ENCODE data around the gene SPIRE1.
"Not testable (repeated sequence)": the region's sequence is repeated elsewhere in the genome, so short reads cannot be mapped to it uniquely, and the experiment has no call there.

Gene SPIRE1

DNA sequence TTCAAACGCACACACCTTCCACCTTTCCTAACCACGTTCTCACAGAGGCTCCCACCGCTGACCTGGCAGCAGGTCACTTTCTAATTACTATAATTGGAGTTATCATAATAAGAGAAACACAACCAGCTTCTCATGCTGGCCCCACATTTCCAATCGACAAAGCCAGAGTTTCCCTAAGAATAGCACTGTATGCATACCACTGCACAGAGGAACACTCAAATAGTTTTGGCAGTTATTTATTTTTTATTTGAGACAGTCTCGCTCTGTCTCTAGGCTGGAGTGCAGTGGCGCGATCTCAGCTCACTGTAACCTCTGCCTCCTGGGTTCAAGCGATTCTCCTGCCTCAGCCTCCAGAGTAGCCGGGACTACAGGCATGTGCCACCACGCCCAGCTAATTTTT is 176.0 kb downstream of the SPIRE1 start:
- FAIRE-seq: not testable (repeated sequence)

DNA sequence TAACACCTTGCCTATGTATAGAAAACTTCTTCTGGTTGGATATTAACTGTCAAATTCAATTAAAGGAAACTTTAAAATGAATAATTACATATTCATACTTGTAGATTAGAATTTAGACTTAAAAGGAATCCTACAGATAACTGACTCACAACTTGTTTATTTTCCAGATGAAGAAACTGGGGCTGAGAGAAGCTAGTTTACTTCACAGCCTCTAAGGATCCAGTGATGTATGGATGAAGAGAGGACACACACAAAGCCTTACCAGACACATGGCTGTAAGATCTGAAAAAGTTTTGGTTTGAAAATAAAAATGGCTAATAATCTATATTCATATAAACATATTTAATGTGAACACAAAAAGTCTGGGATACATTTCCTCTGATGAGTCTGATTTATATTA is 177.9 kb downstream of the SPIRE1 start:
- FAIRE-seq: no peak

DNA sequence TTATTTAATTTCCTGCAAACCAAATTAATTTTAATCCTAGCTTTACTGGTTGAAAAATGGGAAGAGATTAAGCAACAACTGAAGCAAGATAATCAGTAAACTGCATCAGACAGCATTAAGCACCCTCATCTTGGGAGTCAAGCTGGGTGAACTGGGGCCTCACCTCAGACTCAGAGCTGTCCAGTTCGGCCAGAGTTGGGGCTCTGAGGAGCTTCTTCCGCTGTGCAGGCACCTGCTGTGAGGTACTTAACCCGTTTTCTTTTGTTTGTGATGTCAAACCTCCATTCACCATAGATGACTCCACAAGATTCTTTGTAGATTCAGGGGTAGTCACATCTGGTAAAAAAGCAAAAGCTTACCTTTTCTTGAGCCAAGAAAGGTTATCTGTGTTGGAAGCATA is 178.4 kb downstream of the SPIRE1 start:
- FAIRE-seq: no peak

DNA sequence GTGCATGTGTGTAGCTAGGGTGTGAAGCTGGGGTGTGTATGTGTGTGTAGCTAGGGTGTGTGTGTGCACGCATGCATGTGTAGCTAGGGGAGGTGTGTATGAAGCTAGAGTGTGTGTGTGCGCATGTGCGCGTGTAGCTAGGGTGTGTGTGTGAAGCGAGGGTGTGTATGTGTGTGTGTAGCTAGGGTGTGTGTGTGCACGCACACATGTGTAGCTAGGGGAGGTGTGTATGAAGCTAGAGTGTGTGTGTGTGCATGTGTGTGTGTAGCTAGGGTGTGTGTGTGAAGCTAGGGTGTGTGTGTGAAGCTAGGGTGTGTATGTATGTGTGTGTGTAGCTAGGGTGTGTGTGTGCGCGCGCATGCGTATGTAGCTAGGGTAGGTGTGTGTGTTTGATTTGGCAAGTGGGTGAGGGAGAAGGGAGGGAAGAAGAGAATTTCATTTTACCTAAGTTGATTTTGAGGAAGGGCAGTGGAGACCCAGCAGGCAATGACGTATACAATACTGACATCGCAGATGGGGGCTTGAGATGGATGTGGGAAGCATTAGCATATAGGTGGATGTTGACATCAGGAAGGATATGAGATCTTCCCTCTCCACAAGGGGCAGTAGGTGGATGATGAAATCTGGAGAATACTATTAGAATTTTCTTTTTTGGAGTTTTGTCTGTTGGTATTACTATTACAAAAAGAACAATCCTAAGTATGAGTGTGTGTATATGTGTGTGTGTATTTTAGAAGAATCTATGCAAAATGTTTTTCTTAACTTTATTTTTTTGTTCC is 179.4 kb downstream of the SPIRE1 start:
- peak; percentile 23 for FAIRE-seq

DNA sequence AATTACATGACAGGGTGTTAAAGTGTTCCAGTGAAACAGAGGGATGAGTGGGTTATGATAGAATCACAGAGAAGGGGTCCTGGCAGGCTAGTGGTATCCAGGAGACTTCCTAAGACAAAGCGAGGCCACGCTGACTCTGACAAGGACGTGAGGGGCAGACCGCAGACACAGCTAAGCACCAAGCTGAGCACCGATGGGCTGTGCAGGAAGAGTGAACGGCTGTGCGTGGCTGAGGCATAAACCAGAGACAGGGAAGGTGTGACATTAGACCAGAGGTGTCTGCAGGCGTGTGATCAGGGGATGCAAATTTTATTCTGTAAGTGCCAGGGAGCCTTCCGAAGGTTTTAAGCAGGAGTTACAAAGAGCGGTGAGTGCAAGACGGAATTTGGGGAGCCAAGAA is 180.3 kb downstream of the SPIRE1 start:
- FAIRE-seq: no peak

DNA sequence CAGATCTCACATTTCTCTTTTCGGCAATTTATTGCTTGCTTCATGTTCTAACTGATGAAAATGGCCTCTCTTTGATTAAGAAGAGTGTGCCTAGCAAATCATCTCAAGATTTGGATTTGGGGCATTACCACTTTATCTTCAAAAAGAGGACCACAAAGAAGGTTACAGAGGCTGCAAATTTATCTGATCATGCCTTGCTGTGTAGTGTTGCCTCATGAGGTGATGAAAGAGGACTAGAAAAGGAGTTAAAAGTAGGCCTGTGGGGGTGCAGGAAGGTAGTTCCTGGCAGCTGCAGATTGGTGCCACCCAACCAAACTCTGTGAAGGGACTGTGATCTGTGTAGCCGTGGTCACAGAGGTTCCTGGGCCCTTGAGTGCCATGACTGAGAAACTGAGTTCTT is 181.0 kb downstream of the SPIRE1 start:
- FAIRE-seq: no peak

DNA sequence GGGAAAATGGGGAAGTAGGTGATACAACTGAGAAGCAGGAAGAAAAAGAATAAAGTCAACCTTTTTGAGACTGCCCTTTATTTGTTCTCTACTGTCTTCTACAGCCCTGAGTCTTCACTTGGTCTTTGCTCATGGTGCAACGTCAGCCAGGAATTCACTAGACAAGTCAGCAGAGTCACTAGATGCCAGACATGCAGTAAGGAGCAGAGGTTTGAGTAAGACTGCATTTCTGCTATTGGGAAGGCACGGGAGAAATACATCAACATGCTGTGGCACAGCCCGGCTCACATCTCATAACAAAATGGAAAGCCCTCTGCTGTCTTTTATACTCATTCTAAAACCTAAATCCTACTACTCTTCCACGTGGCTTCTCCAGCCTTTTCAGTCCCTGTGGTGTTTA is 183.0 kb downstream of the SPIRE1 start:
- no peak for FAIRE-seq

DNA sequence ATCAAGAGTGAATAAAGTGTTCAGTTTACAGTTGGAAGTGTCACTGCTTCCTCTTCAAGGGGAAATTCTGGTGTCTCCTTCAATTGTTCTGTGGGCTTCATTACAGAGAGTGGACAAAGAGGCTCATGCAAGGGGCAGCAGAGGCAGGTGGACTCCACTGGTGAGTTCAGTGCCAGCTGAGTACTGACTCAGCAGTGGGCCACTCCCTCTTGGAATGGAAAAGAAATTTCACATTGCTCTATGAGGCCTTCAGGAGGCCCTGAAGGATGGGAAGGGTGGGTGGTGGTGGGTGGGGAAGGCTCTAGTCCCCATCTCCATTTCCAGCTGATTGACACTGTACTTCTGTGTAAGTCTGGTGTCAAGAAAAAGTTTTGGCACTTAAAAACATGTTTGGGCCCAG is 183.8 kb downstream of the SPIRE1 start:
- FAIRE-seq: no peak

DNA sequence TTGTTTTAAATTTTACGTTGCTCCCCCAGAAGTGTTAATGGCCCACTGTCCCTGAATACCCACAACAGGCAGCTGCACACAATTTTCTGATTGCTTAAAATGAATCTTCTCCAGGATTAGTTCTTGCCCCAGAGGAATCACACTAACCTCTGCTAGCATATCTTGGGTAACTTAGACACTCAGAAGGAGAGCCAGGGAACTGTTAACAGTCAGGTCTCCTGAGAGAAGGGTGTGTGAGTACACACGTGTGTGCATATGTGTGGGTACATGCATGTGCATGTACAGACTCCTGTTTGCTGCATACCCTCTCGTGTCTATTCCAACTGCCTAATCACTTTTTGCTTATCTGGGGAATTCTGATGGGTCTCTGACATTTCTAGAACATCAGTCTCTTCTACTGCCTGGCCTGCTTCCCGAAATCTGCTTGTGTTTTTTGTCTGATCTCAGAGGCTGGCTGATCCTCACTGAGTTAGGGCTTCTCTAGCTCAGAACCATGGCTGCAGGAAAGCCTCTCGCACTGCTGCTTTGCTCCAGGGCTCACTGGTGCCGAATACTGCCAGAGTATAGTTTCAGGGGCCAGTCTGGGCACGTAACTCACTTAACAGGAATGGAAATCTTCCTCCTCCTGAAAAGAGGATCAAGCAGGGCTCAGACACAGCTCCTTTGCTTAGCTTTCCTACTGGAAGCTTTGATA is 187.4 kb downstream of the SPIRE1 start:
- FAIRE-seq: no peak

DNA sequence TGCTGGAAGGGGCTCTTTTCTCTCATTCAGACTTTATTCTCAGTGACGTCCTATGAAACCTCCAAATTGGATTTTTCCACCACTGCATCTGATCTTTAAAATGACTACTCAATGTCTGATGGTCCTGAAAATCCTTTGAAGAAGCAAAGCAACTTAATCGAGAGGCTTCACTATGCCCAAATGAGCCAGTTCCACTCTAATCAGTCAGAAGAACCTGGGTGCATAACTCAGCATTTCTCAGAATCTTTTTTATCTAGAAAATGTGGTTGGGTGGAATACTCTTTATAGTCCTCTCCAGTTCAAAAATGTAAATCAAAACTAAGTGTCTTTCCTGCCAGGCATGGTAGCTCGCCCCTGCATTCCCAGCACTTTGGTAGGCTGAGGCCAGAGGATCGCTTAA is 189.5 kb downstream of the SPIRE1 start:
- FAIRE-seq: no peak

DNA sequence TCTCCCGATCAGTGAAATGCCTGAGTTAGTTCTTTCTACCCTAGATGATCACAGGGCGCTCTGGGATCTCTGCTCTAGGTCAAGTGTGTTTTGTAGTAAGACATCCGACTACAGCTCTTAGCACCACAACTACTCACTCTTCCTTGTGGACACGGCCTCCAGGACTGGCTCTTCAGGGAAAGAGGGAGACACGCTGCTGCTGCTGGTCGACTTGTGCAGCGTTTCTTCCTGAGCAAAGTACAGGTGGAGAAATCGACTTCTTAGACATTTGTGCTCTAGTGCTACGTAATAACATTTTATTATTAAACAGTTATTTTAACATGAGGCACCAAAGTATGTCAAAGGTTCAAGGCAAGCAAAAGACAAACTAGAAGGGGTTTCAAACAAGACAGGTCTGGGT is 193.2 kb downstream of the SPIRE1 start:
- FAIRE-seq: no peak

DNA sequence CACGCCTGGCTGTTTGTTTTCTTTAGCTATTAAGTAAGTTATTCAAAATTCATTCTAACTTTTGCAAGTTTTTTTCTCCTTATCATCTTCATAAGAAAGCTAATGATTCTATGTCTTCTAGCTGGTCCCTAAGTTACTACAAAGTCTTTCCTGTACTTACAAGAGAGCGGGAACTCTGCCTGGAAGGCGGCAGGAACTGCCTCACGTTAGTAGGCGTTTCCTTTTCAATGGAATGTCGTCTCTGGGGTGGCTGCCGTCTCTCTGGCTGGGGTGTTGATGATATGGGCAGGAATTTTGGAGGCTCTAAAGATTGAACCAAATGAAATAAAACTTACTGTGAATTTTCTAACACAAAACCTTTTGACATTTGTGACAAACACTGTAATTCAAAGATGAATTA is 194.7 kb downstream of the SPIRE1 start:
- no peak for FAIRE-seq

DNA sequence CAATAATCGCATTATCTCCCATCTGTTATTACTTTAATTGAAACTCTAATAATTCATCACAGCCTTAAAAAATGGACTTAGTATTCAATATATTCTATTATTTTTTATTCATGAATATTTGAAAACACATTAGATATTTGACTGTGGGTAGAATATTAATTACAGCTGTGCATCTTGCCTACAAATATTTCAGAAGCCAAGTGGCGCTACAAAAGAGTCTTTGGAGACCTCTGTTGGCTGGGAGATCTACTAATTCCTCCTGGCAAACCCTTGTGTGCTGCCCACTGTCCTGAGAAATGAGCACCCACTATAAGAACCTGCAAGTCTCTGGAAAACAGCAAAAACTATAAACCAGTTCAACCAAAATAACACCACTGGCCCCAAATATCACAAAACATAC is 195.7 kb downstream of the SPIRE1 start:
- FAIRE-seq: no peak

DNA sequence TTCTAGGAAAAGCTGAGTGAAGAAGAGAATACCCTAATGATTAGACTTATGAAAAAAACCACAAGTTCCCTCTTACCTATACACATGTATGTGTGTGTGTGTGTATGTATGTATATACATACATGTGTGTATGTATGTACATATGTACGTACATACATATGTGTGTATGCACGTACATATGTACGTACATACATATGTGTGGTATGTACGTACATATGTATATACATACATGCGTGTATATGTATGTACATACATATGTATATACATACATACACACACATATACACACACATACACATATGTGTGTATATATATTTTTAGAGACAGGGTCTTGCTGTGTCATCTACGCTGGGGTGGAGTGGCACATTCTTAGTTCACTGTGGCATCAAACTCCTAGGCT is 196.6 kb downstream of the SPIRE1 start:
- FAIRE-seq: no peak

DNA sequence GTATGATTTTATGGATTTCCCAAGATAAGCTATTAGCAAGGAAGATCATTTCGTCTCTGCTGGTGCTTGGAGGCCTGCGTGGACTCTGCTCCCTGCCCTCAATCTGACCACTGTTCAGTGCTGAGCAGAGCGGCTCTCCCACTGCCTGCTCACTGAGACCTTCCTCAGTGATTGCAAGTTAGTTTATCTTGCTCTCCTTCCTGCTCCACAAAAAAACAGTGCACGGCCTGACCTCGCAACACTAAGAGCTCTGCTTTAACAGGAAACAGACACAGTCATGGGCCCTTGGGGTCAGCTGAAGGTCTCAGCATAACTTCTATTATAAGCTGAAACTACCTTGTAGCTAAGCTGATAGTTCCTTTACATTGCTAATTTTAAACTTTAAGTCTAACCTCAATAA is 197.0 kb downstream of the SPIRE1 start:
- FAIRE-seq: no peak

DNA sequence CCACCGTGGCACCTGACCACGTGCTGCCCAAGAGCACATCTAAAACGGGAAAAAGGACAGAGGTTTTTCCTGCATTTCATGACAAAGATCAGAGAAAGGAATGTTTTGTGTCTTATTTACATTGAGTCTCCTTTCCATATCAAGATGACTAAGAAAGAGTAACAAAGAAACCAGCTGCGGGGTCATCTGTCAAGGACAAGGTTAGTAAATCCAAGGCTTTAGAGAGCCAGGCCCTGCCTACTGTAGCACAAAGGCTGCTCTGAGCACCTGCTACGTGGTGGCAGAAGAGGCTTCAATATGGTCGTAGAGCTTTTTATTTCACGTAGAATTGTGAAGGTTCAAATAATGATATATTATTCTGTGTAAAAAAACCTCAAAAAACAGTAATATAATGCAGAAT is 199.1 kb downstream of the SPIRE1 start:
- FAIRE-seq: no peak

DNA sequence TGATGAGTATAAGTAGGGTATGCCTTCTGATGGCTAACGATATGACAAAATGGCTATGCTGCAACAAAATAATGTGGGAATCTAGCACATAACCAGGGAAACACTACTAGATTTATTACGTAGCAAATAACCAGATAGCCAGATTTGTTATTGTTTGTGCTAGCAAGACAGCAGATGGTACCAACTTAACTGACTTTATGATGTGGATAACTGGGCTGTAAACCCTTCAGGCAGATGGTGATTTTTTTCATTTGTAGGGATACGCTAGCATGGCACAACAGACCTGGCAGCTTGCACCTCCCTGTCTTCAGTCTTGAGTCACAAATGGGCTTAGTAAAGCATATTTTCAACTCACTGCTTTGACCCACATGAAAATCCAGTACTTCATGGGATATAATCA is 201.5 kb downstream of the SPIRE1 start:
- FAIRE-seq: no peak

DNA sequence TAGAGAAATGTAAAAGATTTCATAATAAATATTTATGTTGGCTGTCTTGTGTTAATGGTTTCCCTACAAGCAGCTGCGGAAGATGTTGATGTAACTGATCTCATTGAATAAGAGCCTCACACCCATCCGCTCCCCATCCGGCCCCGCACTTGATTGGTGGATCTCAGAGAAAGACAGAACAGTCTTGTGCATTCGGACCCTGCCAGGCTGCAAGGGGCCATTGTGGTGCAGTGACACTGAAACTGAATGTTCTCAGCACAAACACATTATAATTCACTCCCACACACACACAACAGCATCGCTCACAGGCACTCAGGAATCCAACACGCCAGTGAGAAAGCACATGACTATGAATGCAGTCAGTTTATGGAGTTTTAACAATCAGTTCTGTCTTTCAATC is 202.4 kb downstream of the SPIRE1 start:
- no peak for FAIRE-seq

DNA sequence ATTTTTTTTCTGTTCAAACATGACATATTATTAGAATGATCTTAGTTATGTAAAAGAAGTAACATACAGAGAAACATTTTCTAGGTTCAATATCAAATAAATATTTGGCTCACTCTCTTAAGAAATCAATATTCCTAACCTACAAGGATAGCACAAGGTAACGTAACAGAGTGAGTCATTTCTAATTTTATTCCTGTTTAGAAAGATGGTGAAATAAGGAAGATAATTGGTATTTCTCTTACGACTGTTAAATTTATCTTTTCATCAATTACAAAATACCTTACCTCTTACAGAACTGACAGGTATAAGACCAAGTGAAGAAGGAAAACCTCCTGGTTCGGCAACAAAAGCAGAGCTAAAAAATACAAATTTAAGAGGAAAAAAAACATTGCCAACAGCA is 205.1 kb downstream of the SPIRE1 start:
- no peak for FAIRE-seq

DNA sequence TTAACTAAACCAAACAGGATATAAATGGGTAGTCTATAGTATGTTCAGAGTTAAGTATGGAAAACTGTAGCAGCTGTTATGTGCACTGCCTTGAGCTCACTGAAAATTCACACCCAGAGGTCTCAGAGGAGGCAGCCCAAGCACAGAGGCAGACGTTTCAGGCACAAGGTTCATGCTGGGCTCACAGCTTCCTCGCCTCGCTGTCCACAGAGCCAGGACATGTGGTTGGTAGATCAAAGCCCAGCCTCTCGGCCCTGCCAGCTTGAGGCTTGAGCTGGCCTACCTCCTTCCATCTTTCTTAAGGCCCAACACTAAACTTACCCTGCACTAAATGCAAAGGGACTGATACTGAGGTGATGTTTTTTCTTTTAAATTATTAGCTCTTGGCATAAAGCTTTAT is 206.5 kb downstream of the SPIRE1 start:
- no peak for FAIRE-seq

DNA sequence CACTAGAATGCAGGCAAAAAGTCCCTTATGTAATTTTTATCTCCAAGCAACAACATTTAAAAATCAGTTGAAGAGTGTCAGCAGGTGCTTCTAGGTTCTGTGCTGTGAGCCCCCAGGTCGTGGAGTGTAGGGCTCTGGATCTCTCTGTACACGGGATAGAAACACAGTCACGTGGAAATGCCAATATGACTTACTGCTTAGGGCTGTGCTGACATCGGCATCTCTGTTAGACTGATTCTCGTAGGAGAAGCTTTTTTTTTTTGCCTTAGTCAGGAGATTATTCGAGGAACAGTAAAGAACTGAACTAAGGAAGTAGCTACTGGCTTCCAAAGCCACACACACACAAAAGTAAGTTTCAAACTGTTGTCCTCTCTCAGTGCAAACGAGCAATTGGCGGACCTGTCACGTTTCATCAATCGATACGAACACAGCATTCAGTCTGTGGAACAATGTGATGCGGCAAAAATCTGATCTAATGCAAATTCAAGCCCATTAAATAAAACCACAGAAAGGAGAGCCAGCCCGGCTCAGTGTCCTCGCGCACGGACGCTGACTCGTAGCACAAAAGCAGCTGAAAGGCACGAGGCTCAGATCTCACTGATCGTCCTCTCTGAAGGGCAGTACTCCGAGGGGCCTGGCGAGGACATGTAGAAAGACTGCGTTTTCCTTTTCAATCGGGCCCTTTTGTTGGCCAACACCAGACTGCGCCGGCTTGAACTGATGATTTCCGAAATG is 208.7 kb downstream of the SPIRE1 start:
- FAIRE-seq: no peak

DNA sequence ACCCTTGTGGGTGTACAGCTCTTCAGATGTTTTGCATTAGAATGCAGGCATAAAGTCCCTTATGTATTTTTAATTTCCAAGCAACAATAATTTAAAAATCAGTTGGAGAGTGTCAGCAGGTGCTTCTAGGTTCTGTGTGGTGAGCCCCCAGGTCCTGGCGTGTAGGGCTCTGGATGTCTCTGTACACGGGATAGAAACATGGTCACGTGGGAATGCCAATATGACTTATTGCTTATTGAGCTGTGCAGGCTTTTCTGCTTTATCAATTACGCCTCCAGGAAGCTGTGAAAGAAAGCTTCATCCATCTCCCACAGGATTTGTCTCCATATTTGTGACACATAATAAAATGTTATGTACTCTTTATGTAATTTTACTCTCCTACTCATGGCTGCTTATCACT is 212.4 kb downstream of the SPIRE1 start:
- no peak for FAIRE-seq

DNA sequence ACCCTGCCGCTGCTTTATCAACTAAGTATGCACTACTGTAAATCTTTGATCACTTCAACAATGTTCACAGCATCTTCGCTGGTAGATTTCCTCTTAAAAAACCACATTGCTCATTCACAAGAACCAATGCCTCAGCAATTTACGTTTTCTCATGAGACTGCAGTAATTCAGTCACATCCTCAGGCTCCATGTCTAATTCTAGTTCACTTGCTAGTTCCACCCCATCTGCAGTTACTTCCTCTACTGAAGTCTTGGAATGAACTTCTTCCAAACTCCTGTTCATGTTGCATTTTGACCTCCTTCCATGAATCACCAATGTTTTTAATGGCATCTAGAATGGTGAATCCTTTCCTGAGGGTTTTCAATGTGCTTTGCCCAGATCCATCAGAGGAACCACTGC is 214.4 kb downstream of the SPIRE1 start:
- no peak for FAIRE-seq

DNA sequence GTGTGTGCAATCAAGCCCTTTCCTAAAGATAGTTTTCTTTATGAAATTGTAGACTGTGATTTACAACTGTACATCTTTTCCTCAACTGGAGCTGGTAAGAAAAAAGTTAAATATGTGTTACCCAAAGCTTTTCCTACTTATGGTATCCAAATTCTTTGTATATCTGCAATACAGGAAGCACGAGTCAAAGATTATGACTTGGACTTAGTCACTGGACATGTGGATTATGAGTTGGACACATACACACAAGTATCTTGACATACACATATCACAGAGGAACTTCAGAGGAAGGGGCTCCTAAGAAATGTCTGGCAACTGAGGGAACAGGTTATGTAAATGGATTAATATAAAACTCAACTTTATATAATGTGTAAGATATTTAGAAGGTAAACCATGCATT is 215.0 kb downstream of the SPIRE1 start:
- no peak for FAIRE-seq

Measured in G401.6 (cell line).